DND-41 (cell line): ENCODE measurements around the gene SLAMF7.

ENCODE experiments used
- CTCF ChIP-seq: IDR thresholded peaks from 2 replicates; pipeline ENCODE4 v1.5.1; 2012; ENCODE audit warnings: borderline replicate concordance, low read length, moderate library complexity, mild to moderate bottlenecking; ENCODE audit not compliant: poor library complexity, severe bottlenecking; ENCODE audit errors: extremely low read depth
- EZH2 ChIP-seq: IDR thresholded peaks from 3 replicates; pipeline ENCODE4 v1.6.1; 2012; ENCODE audit warnings: borderline replicate concordance, low read depth, mild to moderate bottlenecking, moderate library complexity, low read length, inconsistent platforms; ENCODE audit not compliant: severe bottlenecking

- TF ChIP-seq CTCF (no peak), EZH2 (no peak)
Observed at GRCh38 chr1:160727316-160727640, 11.8 kb upstream of the SLAMF7 start.
